NCI-H69 (cell line): Measurements from ENCODE around the gene PKN1.
"Not testable (repeated sequence)": the region's sequence is repeated elsewhere in the genome, so short reads cannot be mapped to it uniquely, and the experiment has no call there.

ENCODE experiments used
- DNase-seq: peaks from one replicate; lab custom pipeline; 2025; lab: John Stamatoyannopoulos, UW

The PKN1 gene

DNA sequence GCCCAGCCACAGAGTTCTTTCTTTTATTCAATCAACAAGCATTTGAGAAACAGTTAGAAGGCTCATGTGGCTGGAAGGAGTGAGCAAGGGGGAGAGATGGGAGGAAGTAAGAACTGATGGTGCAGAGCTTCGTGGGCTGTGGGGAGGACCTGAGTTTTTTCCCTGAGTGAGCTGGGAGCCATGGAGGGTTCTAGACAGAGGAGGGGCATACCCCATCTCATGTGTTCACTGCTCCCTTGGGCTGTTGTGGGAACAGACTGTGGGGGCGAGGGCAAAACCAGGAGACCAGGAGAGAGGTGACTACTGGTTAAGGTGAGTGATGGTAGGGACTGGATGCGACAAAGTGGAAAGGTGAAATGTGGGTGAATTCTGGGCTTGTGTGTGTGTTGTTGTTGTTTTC, 2.4 kb upstream of the PKN1 start:
- no peak for DNase-seq

DNA sequence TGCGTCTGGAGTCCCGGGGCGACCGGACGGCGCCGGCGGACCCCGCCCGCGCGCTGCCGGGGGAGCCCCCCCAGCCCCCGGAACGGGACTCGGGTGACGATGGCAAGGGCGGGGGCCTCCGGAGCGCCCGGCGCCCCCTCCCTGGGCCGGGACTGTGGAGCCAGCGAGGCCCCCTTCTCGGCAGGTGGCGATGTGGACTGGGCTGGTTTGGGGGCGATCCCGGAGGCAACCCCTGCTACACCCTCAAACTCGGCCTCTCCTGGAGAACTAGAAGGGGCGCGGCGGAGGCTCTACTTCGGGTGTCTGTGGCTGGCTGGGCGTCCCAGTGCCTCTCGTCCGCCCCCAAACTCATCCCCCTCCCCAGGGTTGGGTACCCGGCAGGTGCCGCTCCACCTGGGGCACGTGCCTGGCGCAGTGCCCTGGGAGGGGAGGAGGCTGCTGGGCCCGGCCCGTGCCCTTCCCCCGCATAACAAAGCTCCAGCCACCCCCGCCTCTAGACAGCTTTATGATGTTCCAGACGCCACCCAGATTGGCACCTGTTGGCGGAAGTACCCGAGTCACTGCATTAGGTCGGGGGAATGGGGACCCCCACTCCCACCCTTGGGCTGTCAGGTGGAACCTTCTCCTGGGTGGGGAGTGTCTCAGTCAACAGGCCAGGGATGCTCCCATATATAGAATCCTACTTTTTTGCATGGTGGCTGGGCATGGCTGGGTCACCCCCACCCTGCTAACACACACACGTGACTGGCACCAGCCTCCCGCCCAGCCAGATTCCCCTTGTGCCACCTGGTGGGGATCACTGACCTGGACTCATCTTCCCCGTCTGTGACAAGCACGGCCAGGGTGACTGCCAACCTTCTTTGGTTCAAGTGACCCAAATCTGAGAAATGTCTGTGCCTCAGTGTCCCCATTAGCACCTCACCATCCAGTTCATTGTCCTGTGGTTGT, 722 bp downstream of the PKN1 start:
- DNase-seq, result peak; percentile 89

- peak; percentile 15 for DNase-seq
These were observed 1.6 kb downstream of the PKN1 start for GRCh38 chr19:14434543-14435319.

- no peak for DNase-seq
These were observed 2.4 kb downstream of the PKN1 start for GRCh38 chr19:14435320-14436050.

GRCh38 chr19:14437578-14438140, 4.6 kb downstream of the PKN1 start:
- DNase-seq, result no peak

DNA sequence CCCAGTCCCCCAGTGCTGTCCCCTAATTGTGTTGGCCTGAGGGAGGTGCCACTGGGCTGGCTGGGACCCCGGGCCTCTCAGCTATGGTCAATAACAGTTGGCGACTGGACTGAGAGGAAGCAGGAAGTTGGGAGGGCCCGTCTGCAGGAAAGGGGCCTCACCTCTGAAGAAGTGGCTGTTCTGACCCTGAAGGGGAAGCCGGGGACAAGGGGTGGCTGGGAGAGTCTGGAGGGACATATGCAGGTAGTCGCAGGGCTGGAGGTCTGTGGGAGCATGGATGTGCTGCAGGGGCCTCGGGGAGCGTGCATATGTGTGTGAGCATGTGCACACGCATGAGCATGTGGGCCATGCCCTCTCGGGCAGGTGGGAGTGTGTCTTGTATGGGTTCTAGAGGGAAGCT, 5.9 kb downstream of the PKN1 start:
- no peak for DNase-seq

GRCh38 chr19:14440049-14440448, 6.9 kb downstream of the PKN1 start:
- no peak for DNase-seq

DNA sequence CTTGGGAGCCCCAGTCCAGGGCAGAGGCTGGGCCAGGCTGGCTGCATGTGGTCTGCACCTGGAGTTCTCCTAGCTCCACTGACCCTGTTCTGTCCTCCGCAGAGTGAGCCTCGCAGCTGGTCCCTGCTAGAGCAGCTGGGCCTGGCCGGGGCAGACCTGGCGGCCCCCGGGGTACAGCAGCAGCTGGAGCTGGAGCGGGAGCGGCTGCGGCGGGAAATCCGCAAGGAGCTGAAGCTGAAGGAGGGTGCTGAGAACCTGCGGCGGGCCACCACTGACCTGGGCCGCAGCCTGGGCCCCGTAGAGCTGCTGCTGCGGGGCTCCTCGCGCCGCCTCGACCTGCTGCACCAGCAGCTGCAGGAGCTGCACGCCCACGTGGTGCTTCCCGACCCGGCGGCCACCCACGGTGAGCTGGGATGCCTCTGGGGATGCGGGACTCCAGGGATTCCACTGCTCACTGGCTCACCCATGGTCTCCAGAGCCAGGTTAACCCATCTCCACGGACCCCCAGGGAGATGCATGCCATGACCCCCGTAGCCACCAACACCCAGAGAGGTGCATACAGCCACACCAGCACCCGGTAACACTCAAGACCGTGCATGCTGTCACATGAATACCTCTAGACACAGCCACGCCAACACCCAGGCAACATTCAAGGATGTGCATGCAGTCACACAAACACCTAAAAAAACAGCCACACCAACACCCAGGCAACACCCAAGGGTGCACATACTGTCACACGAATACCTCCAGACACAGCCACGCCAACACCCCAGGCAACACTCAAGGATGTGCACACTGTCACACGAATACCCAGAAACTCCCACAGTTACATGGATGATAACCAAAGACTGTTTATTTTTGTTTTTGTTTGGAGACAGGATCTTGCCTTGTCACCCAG, 8.2 kb downstream of the PKN1 start:
- no peak for DNase-seq

- no peak for DNase-seq
These were observed 10.0 kb downstream of the PKN1 start for GRCh38 chr19:14442891-14443631.

DNA sequence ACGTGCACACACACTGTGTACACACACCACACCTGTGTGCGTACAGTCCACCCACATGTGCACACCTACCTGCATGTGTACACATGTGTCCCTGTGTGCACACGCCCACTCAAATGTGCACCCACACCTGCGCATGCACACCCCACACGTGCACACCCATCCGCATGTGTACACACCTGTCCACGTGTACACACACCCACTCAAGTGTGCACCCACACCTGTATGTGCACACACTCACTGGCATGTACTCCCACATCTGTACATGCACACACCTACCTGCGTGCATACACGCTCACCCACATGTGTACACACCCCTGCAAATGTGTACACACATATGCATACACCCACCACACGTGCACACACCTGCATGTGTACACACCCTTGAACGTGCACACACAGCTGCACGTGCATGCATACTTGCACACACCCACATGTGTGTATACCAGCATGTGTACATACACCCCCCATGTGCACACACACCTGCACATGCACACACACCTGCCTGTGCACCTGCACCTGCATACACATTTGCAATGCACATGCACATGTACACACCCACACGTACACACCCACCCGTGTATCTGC, 10.6 kb downstream of the PKN1 start:
- DNase-seq, result no peak

- DNase-seq, result no peak
These were observed 13.4 kb downstream of the PKN1 start for GRCh38 chr19:14446336-14447036.

DNA sequence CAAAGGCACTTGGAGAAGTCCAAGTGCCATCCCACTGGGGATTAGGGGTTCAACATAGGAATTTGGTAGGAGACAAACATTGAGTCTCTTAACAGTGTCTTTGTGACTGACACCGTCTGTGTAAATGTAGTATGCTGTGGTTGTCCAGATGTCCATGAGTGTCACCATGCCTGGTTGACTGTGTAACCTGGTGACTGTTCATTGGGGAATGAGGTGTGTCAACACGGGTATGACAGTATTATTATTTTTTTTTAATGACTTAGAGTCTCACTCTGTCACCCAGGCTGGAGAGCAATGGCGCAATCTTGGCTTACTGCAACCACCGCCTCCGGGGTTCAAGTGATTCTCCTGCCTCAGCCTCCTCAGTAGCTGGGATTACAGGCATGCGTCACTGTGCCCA, 16.2 kb downstream of the PKN1 start:
- DNase-seq, result no peak

DNA sequence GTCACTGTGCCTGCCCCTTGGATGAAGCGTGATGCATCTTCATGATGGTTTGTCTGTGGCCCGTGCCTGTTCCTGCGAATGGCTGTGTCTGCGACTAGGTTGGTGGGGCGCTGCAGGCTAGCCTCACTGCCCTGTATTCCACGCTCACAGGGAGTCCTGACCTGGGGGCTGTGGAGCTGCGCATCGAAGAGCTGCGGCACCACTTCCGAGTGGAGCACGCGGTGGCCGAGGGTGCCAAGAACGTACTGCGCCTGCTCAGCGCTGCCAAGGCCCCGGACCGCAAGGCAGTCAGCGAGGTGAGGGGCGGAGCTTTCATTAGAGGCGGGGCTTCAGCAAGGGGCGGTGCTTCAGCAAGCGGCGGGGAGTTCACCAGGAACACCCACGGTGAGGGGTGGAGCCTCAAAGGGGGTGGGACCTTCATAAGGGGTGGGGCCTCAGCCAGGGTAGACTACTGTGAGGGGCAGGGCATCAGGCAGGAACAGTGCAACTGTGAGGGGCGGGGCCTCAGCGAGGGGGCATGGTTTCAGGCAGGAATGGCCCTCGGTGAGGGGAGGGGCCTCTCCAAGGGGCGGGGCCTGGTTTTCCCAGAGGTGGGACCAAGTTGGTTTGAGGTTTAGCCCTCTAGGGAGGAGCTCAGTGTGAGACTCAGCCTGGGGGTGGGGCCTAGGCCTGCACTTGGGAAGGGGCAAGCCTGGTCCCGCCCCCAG, 17.2 kb downstream of the PKN1 start:
- peak; percentile 55 for DNase-seq

DNA sequence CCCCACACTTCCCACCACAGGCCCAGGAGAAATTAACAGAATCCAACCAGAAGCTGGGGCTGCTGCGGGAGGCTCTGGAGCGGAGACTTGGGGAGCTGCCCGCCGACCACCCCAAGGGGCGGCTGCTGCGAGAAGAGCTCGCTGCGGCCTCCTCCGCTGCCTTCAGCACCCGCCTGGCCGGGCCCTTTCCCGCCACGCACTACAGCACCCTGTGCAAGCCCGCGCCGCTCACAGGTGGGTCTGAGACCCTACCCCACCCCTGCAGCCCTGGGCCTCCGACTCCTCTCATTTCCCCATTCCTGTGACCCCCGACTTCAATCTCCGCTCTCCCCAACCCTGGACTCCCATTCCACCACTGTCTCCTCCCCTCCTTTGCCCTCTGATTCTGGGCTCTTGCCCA, 17.8 kb downstream of the PKN1 start:
- DNase-seq, result no peak

DNA sequence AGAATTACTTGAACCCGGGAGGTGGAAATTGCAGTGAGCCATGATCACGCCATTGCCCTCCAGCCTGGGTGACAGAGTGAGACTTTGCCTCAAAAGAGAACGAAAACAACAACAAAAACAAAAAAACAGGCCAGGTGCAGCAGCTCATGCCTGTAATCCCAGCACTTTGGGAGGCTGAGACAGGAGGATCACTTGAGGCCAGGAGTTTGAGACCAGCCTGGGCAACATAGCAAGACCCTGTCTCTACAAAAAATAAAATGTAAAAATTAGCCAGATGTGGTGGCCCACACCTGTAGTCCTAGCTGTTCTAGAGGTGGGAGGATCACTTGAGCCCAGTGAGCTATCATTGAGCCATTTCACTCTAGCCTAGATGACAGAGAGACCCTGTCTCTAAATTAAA, 19.2 kb downstream of the PKN1 start:
- not testable (repeated sequence) for DNase-seq

GRCh38 chr19:14459703-14460102, 26.6 kb downstream of the PKN1 start:
- DNase-seq, result no peak

DNA sequence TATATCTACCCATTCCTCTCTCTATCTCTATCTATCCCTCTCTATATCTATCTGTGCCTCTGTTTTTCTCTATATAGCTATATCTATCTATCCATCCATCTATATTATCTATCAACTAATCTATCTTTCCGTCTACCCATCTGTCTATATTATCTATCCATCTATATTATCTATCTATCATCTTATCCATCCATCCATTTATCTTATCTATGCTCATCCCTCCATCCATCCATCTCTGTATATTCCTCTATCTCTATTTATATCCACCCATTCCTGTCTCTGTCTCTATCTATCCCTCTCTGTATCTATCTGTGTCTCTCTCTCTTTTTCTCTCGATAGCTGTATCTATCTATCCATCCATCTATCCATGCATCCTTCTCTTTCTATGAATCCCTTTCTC, 27.8 kb downstream of the PKN1 start:
- no peak for DNase-seq

- not testable (repeated sequence) for DNase-seq
These were observed 29.3 kb downstream of the PKN1 start for GRCh38 chr19:14462401-14462800.

GRCh38 chr19:14463747-14464146, 30.6 kb downstream of the PKN1 start:
- no peak for DNase-seq
